Type B pancreatic cell (in vitro differentiated cells): ENCODE data around the gene RILPL2. TPM values are rescaled to one million over a fixed set of nuclear protein-coding genes. Genes with fewer than 3 reads are reported as not detected.
"Not testable (repeated sequence)": the region's sequence is repeated elsewhere in the genome, so short reads cannot be mapped to it uniquely, and the experiment has no call there.

Experiments
- DNase-seq: peaks from one replicate; pipeline ENCODE4 v3.0.0; 2021; ENCODE audit warnings: mixed read lengths; ENCODE audit not compliant: unreplicated experiment; ENCODE audit errors: extremely low spot score
- H3K27ac Mint-ChIP-seq: 2 replicates; pipeline ENCODE4 v1.8.0; 2021; ENCODE audit warnings: mild to moderate bottlenecking, mixed read lengths
- H3K27me3 Mint-ChIP-seq: 2 replicates; pipeline ENCODE4 v1.8.0; 2021; ENCODE audit warnings: mixed read lengths
- H3K36me3 Mint-ChIP-seq: 2 replicates; pipeline ENCODE4 v1.8.0; 2021; ENCODE audit warnings: mixed read lengths
- H3K4me1 Mint-ChIP-seq: one replicate; pipeline ENCODE4 v1.8.0; 2021; ENCODE audit warnings: mixed read lengths; ENCODE audit not compliant: unreplicated experiment
- H3K4me3 Mint-ChIP-seq: 2 replicates; pipeline ENCODE4 v1.8.0; 2021; ENCODE audit warnings: mild to moderate bottlenecking, mixed read lengths
- H3K9me3 Mint-ChIP-seq: 2 replicates; pipeline ENCODE4 v1.8.0; 2021; ENCODE audit warnings: mixed read lengths
- total RNA-seq: library from RNA; stranded (reverse); gene quantifications from 2 replicates; pipeline ENCODE4 v1.2.1, GENCODE V29; 2021; ENCODE audit warnings: low replicate concordance
- TF ChIP-seq, protein P1 (sequence below): fragments of 200-600 bp; sonication (generic); conservative IDR thresholded peaks from 2 replicates; pipeline ENCODE4 v1.5.0; 2021; ENCODE audit warnings: antibody characterized with exemption, mild to moderate bottlenecking

The RILPL2 gene
- total RNA-seq, 1 donor from 2014 or later = 1.4 TPM

DNA sequence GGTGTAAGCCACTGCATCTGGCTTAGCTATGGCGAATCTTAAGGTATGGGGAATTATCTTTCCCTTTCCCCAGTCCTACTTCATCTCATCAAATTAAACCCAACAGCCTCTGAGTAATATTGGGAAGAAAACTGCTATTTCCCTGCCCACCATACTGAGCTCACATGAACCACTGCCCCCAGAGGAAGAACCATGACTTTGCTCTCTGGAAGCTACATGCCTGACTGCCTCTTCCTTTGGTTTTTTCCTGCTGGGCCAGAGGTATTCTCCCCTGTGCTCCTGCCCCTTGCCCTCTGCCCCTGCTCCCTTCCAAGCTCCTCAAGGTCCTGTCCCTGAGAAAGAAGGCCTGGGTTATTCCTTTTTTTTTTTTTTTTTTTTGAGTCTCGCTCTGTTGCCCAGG, 15.2 kb downstream of the RILPL2 start:
- H3K4me1 Mint-ChIP-seq = no peaks in the 10 kb centered on the region
- DNase-seq = no peak
- H3K4me3 Mint-ChIP-seq = no peak overlapping the region
- TF ChIP-seq, protein P1, sequence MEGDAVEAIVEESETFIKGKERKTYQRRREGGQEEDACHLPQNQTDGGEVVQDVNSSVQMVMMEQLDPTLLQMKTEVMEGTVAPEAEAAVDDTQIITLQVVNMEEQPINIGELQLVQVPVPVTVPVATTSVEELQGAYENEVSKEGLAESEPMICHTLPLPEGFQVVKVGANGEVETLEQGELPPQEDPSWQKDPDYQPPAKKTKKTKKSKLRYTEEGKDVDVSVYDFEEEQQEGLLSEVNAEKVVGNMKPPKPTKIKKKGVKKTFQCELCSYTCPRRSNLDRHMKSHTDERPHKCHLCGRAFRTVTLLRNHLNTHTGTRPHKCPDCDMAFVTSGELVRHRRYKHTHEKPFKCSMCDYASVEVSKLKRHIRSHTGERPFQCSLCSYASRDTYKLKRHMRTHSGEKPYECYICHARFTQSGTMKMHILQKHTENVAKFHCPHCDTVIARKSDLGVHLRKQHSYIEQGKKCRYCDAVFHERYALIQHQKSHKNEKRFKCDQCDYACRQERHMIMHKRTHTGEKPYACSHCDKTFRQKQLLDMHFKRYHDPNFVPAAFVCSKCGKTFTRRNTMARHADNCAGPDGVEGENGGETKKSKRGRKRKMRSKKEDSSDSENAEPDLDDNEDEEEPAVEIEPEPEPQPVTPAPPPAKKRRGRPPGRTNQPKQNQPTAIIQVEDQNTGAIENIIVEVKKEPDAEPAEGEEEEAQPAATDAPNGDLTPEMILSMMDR = no peak
- no peaks in the 10 kb centered on the region for H3K36me3 Mint-ChIP-seq
- no peak overlapping the region for H3K27ac Mint-ChIP-seq
- H3K27me3 Mint-ChIP-seq = no peaks in the 10 kb centered on the region
- no peaks in the 10 kb centered on the region for H3K9me3 Mint-ChIP-seq

DNA sequence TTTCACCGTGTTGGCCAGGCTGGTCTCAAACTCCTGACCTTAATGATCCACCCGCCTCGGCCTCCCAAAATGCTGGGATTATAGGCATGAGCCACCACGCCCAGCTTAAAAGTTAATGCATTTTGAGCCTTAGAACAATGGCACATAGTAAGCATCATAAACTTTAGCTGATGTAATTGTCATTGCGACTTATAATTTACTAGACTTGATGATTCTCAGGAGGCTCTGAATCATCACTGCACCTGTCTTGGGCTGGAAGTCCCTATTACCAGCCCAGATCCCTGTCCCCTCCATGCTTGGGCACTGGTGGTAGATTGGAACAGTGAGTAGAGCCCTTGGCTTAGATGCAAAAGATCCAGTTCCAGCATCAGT, 26.5 kb downstream of the RILPL2 start:
- DNase-seq = no peak
- Mint-ChIP-seq H3K9me3 (no peaks in the 10 kb centered on the region), H3K27ac (no peak overlapping the region), H3K4me3 (no peak overlapping the region), H3K27me3 (no peaks in the 10 kb centered on the region), H3K36me3 (peaks cover 4% of the 10 kb centered on the region), H3K4me1 (no peaks in the 10 kb centered on the region)
- TF ChIP-seq, protein P1 = no peak

DNA sequence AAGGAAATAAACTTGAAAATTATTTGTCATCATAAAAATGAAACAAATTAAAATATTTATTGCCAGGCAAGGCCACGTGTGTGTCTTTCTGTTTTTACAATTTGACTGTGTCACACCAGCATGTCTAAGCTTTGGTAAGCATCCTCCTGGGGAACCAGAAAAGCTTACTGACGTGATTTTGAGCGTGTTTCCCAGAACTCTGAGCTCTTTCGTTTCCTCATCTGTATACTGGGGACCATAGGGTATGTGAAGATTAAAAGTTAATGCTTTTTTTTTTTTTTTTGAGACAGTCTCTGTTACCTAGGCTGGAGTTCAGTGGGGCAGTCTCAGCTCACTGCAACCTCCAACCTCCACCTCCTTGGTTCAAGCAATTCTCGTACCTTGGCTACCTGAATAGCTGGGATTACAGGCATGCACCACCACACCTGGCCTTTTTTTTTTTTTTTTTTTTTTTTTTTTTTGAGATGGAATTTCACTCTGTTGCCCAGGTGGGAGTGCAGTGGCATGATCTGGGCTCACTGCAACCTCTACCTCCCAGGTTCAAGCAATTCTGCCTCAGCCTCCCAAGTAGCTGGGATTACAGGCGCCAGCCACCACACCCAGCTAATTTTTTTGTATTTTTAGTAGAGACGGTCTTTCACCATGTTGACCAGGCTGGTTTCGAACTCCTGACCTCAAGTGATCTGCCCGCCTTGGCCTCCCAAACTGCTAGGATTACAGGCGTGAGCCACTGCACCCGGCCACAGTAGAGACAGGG, 27.0 kb downstream of the RILPL2 start:
- H3K27me3 Mint-ChIP-seq, H3K36me3 Mint-ChIP-seq, H3K9me3 Mint-ChIP-seq, H3K27ac Mint-ChIP-seq, DNase-seq, H3K4me3 Mint-ChIP-seq, H3K4me1 Mint-ChIP-seq: not testable (repeated sequence)

DNA sequence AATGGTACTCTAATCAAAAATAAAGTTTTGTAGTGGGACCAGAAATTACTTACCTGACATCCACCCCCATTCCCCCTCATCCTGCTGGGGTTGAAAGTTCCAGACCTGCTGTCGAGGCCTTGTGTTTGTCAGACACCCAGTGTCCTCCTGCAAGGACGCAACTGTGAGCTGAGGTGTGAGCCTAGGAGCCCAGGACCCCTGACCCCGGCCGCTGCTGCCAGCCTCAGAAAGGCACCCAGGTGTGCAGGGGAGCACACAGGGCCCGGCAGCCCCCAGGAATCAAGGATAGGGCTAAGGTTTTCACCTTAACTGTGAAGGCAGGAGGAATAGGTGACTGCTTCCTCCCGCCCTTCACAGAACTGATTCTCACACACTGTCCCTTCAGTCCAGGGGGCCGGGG, 27.9 kb downstream of the RILPL2 start:
- H3K9me3 Mint-ChIP-seq, DNase-seq, H3K27me3 Mint-ChIP-seq, H3K36me3 Mint-ChIP-seq, H3K27ac Mint-ChIP-seq, H3K4me3 Mint-ChIP-seq, H3K4me1 Mint-ChIP-seq: not testable (repeated sequence)

DNA sequence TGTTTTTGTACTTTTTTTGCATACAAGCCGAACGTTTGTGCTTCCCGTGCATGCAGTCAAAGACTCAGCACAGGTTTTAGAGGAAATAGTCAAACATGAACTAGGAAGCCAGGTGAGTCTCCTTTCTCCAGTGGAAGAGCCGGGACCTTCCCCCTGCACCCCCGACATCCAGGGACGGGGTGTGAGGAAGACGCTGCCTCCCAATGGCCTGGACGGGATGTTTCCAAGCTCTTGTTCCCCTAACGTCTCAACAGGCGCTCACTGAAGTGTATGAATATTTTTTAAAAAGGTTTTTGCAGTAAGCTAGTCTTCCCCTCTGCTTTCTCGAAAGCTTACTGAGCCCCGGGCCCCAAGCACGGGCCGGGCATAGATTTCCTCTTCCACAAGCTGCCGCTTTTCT, 28.6 kb downstream of the RILPL2 start:
- H3K4me1 Mint-ChIP-seq, H3K27ac Mint-ChIP-seq, H3K27me3 Mint-ChIP-seq, DNase-seq, H3K4me3 Mint-ChIP-seq, H3K9me3 Mint-ChIP-seq, H3K36me3 Mint-ChIP-seq: not testable (repeated sequence)
- TF ChIP-seq, protein P1 = peak; percentile 18

DNA sequence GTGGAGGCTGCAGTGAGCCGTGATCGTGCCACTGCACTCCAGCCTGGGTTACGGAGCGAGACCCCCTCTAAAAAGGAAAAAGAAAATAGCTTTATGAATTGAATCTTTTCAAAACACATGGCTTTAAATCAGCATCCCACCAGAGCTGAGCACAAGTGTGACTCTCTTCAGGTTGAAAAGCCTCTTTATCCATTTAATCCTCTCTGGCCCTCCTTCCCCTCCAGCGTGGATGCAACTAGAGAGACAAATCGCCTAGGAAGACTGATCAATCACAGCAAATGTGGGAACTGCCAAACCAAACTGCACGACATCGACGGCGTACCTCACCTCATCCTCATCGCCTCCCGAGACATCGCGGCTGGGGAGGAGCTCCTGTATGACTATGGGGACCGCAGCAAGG, 29.2 kb downstream of the RILPL2 start:
- not testable (repeated sequence) for H3K36me3 Mint-ChIP-seq, H3K9me3 Mint-ChIP-seq, H3K27ac Mint-ChIP-seq, DNase-seq, H3K27me3 Mint-ChIP-seq, H3K4me1 Mint-ChIP-seq, H3K4me3 Mint-ChIP-seq

DNA sequence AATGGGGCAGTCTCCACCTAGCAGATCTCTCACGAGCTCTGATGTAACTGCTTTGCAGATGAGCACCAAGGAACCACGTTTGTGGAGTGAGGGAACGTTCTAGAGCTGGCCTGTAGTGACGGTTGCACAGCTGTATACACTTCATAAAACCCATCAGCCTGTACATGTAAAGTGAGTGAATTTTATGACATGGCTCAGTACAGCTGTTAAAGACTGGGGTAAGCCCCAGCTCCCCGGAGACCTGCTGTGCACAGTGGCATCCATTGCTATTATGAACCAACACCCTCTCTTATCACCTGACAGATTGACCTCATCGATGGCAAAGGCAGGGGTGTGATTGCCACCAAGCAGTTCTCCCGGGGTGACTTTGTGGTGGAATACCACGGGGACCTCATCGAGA, 31.9 kb downstream of the RILPL2 start:
- H3K27ac Mint-ChIP-seq = no peak overlapping the region
- TF ChIP-seq, protein P1 = no peak
- no peaks in the 10 kb centered on the region for H3K4me1 Mint-ChIP-seq
- no peaks in the 10 kb centered on the region for H3K27me3 Mint-ChIP-seq
- no peak overlapping the region for H3K4me3 Mint-ChIP-seq
- H3K36me3 Mint-ChIP-seq = peaks cover 10% of the 10 kb centered on the region
- DNase-seq = no peak
- H3K9me3 Mint-ChIP-seq = no peaks in the 10 kb centered on the region
